Stimulated activated CD8-positive, alpha-beta memory T cell treated with anti-CD3 and anti-CD28 coated beads, Interleukin-2, amount 100 ng/mL, for 48 hours (primary cell): ENCODE measurements around the gene PWWP2B.

ENCODE experiments used
- DNase-seq, 2 donors: peaks; one replicate each; pipeline ENCODE4 v3.0.0-alpha.2; 2020; ENCODE audit warnings: low read depth in 2 of 2

The PWWP2B gene

GRCh38 chr10:132394201-132394811, 2.7 kb upstream of the PWWP2B start:
- DNase-seq = no peak

GRCh38 chr10:132394936-132395703, 1.9 kb upstream of the PWWP2B start:
- no peak for DNase-seq

GRCh38 chr10:132395704-132396493, 1.1 kb upstream of the PWWP2B start:
- no peak for DNase-seq

- DNase-seq = peak; percentile 23 to 36
These were observed 435 bp upstream of the PWWP2B start for GRCh38 chr10:132396494-132397035.

- DNase-seq = peak in 1 of 2 donors; percentile 28
These were observed 918 bp downstream of the PWWP2B start for GRCh38 chr10:132397671-132398565.

GRCh38 chr10:132398566-132398991, 1.6 kb downstream of the PWWP2B start:
- no peak for DNase-seq

- no peak for DNase-seq
These were observed 2.4 kb downstream of the PWWP2B start for GRCh38 chr10:132399117-132400035.

GRCh38 chr10:132400041-132400546, 3.1 kb downstream of the PWWP2B start:
- no peak for DNase-seq

- no peak for DNase-seq
These were observed 3.6 kb downstream of the PWWP2B start for GRCh38 chr10:132400547-132401151.

GRCh38 chr10:132401401-132402118, 4.6 kb downstream of the PWWP2B start:
- DNase-seq = no peak

GRCh38 chr10:132402781-132403241, 5.8 kb downstream of the PWWP2B start:
- DNase-seq = no peak

GRCh38 chr10:132403511-132404168, 6.6 kb downstream of the PWWP2B start:
- DNase-seq = no peak

- no peak for DNase-seq
These were observed 7.3 kb downstream of the PWWP2B start for GRCh38 chr10:132404169-132404880.

- no peak for DNase-seq
These were observed 8.0 kb downstream of the PWWP2B start for GRCh38 chr10:132404911-132405462.

- no peak for DNase-seq
These were observed 8.5 kb downstream of the PWWP2B start for GRCh38 chr10:132405463-132405991.

GRCh38 chr10:132406181-132406580, 9.2 kb downstream of the PWWP2B start:
- no peak for DNase-seq

- DNase-seq = no peak
These were observed 9.8 kb downstream of the PWWP2B start for GRCh38 chr10:132406750-132407149.
